ENCODE data around the gene AGAP1. TPM values are rescaled to one million over a fixed set of nuclear protein-coding genes. Genes with fewer than 3 reads are reported as not detected.

Gene AGAP1
- total RNA-seq, 1 experiment from 2014 or later, result 56.4 TPM

GRCh38 chr2:235553291-235553690 lies 59.4 kb downstream of the AGAP1 start:
- no TSS peak for BruUV-seq (replicated peaks)
- Mint-ChIP-seq H3K4me1 (ENCODE audit: low read depth, unreplicated experiment) (peaks cover 70% of the 10 kb centered on the region), H3K9me3 (ENCODE audit: low read depth, unreplicated experiment) (no peaks in the 10 kb centered on the region), H3K36me3 (ENCODE audit: insufficient read depth, unreplicated experiment) (peaks cover 8% of the 10 kb centered on the region), H3K27me3 (ENCODE audit: unreplicated experiment) (no peaks in the 10 kb centered on the region), H3K4me3 (ENCODE audit: low read depth, unreplicated experiment) (peak overlapping the region; percentile 41), H3K27ac (ENCODE audit: unreplicated experiment) (peak overlapping the region; percentile 66)
- no peak for TF ChIP-seq CTCF (IDR thresholded peaks at IDR 0.05; ENCODE audit: unreplicated experiment)
- intact Hi-C loops (cut with micrococcal nuclease; ENCODE audit: unreplicated experiment), result loop anchor here (2.0 kb wide), 1 partner anchor 52 kb away; no protein-coding TSS in a partner anchor
- CTCF ChIA-PET, result interaction anchor here (0.9 kb wide), 1 partner anchor 10 kb away, joined by 3 read pairs; no protein-coding TSS in a partner anchor
- DNase-seq, result no peak

- Mint-ChIP-seq H3K27ac (ENCODE audit: unreplicated experiment) (peak overlapping the region; percentile 66), H3K9me3 (ENCODE audit: low read depth, unreplicated experiment) (no peaks in the 10 kb centered on the region), H3K27me3 (ENCODE audit: unreplicated experiment) (no peaks in the 10 kb centered on the region), H3K36me3 (ENCODE audit: insufficient read depth, unreplicated experiment) (peaks cover 8% of the 10 kb centered on the region), H3K4me3 (ENCODE audit: low read depth, unreplicated experiment) (peak overlapping the region; percentile 41), H3K4me1 (ENCODE audit: low read depth, unreplicated experiment) (peaks cover 74% of the 10 kb centered on the region)
- intact Hi-C loops (cut with micrococcal nuclease; ENCODE audit: unreplicated experiment), result loop anchor here (2.0 kb wide), 1 partner anchor 53 kb away; no protein-coding TSS in a partner anchor
- BruUV-seq (replicated peaks), result no TSS peak
- CTCF ChIA-PET, result interaction anchor here (0.9 kb wide), 1 partner anchor 10 kb away, joined by 3 read pairs; no protein-coding TSS in a partner anchor
- DNase-seq, result peak; percentile 77
- TF ChIP-seq CTCF (IDR thresholded peaks at IDR 0.05; ENCODE audit: unreplicated experiment), result no peak
These were observed 59.9 kb downstream of the AGAP1 start for GRCh38 chr2:235553696-235554100.

DNA sequence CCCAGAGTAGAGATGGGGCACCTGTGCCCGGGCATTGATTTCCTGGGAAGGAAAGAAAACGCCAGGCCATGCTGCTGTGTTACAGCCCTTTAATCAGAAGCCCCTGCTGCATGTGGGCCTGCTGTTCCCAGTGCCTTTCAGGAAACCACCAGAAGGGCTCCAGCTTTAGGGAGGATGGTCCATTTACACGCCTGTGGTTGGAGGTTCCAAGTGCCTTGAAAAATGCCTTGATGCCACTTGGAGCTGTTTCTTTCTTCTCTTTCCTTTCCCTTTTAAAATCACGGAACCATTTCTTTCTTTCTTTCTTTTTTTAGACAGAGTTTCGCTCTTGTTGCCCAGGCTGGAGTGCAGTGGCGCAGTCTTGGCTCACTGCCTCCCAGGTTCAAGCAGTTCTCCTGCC lies 60.5 kb downstream of the AGAP1 start:
- no peak for DNase-seq
- CTCF ChIA-PET, result interaction anchor here (0.9 kb wide), 1 partner anchor 9 kb away, joined by 3 read pairs; no protein-coding TSS in a partner anchor
- Mint-ChIP-seq H3K27me3 (ENCODE audit: unreplicated experiment) (no peaks in the 10 kb centered on the region), H3K4me1 (ENCODE audit: low read depth, unreplicated experiment) (peaks cover 81% of the 10 kb centered on the region), H3K9me3 (ENCODE audit: low read depth, unreplicated experiment) (no peaks in the 10 kb centered on the region), H3K4me3 (ENCODE audit: low read depth, unreplicated experiment) (peak overlapping the region; percentile 41), H3K27ac (ENCODE audit: unreplicated experiment) (no peak overlapping the region), H3K36me3 (ENCODE audit: insufficient read depth, unreplicated experiment) (peaks cover 8% of the 10 kb centered on the region)
- intact Hi-C loops (cut with micrococcal nuclease; ENCODE audit: unreplicated experiment), result no loop called here
- TF ChIP-seq CTCF (IDR thresholded peaks at IDR 0.05; ENCODE audit: unreplicated experiment), result no peak
- BruUV-seq (replicated peaks), result no TSS peak

DNA sequence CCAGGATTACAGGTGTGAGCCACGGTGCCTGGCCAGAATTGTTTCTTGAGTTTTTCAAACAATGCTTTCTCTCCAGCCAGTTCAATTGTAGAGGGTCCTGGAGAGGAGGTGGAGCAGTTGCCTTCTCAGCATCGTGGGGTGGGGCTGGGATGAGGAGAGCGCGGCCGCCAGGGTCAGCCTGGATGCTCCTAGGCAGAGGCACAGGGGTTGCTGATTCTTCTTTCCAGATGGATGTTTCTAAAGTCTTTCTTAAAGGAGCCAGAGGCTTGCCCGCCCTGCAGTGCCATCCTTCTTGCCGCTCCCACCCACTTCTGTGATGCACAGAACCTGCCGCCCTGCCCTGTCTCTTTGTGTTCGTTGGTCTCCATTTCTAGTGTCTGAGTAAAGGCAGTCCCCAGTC lies 61.1 kb downstream of the AGAP1 start:
- Mint-ChIP-seq H3K27me3 (ENCODE audit: unreplicated experiment) (no peaks in the 10 kb centered on the region), H3K4me1 (ENCODE audit: low read depth, unreplicated experiment) (peaks cover 78% of the 10 kb centered on the region), H3K4me3 (ENCODE audit: low read depth, unreplicated experiment) (no peak overlapping the region), H3K36me3 (ENCODE audit: insufficient read depth, unreplicated experiment) (peaks cover 8% of the 10 kb centered on the region), H3K9me3 (ENCODE audit: low read depth, unreplicated experiment) (no peaks in the 10 kb centered on the region), H3K27ac (ENCODE audit: unreplicated experiment) (no peak overlapping the region)
- no peak for DNase-seq
- no TSS peak for BruUV-seq (replicated peaks)
- intact Hi-C loops (cut with micrococcal nuclease; ENCODE audit: unreplicated experiment), result no loop called here
- TF ChIP-seq CTCF (IDR thresholded peaks at IDR 0.05; ENCODE audit: unreplicated experiment), result no peak
- CTCF ChIA-PET, result interaction anchor here (0.6 kb wide), 1 partner anchor 24 kb away, joined by 3 read pairs; no protein-coding TSS in a partner anchor

Data from Calu3 (cell line).